Body of pancreas (tissue), 4 donors: ENCODE data around the gene ASMTL.

Experiments
- CTCF ChIP-seq, 7 experiments: fragments of 450-650 bp in 4 of 7; fragments of 200-600 bp in 3 of 7; sonication (generic) in 3 of 7; IDR thresholded peaks; one replicate each; pipeline ENCODE4 v1.5.1; 2016 to 2019; ENCODE audit warnings: antibody characterized with exemption in 7 of 7
- POLR2A ChIP-seq, 3 donors: fragments of 450-650 bp; IDR thresholded peaks; one replicate each; pipeline ENCODE4 v1.6.1; 2016; ENCODE audit warnings: antibody characterized with exemption in 3 of 3, mild to moderate bottlenecking in 2 of 3

- TF ChIP-seq CTCF (IDR thresholded peaks at IDR 0.05) (no peak), POLR2A (IDR thresholded peaks at IDR 0.05) (no peak)
These were observed 68.0 kb downstream of the ASMTL start for GRCh38 chrX:1384658-1385252.
